Endometrial microvascular endothelial cells (primary cell): Measurements from ENCODE around the gene PLPPR2. TPM values are rescaled to one million over a fixed set of nuclear protein-coding genes. Genes with fewer than 3 reads are reported as not detected.
"Not testable (repeated sequence)": the region's sequence is repeated elsewhere in the genome, so short reads cannot be mapped to it uniquely, and the experiment has no call there.

Source experiments
- in situ Hi-C: cut with HindIII; loops from 2 replicates; pipeline ENCODE4 v1.10.0; 2017; ENCODE audit warnings: low sequenced_read_pairs, low pct_unique_long_range_greater_than_20kb; ENCODE audit errors: inconsistent ontology term
- total RNA-seq: library from RNA; depleted of rRNA; stranded (reverse); fragments of >200 nt; gene quantifications from one replicate; pipeline ENCODE4 v1.2.3, GENCODE V29; 2015; ENCODE audit errors: inconsistent ontology term

PLPPR2 gene
- total RNA-seq, 1 donor from 2014 or later: 17.7 TPM

DNA sequence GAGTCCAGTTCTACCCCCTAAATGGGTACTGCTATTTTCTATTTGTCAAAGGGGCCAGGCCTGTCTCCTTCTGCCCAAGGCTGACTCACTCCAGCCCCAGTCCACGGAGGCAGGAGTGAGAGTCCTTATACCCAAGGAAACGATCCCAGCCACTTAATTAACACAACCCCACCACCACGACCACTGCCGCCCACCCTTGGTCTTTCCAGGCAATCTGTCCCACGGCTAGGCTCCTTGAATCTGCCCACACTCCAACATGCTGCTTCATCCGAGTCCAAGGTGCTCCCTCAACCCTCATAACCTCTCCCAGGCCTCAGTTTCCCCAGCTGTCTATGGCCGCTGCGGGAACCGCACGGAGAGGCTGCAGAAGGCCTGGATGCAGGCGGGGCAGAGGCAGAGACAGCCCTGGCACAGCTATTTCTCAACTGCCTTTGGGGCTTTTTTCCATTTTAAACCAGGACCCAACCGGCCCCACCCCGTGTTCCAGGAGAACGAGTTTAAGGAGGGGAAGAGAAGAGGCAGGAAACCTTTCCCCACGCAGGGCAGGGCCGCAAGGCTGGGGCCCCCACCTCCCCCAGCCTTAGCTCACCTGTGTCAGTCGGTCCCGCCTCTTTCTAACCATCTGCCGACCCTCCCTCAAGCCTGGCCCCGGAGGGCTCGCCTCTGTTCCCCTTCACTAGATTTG is 16.5 kb upstream of the PLPPR2 start:
- in situ Hi-C loops: no loop called here

- in situ Hi-C loops: no loop called here
These were observed 15.8 kb upstream of the PLPPR2 start, which contains the start of gene RAB3D for GRCh38 chr19:11339254-11340098. TSS of gene RAB3D (minus strand) at chr19:11339657. CDS start at chr19:11337399, 2,258 bp downstream.

- in situ Hi-C loops: not testable (repeated sequence)
These were observed 15.1 kb upstream of the PLPPR2 start for GRCh38 chr19:11340099-11340467.

GRCh38 chr19:11342429-11342828 is 12.8 kb upstream of the PLPPR2 start:
- in situ Hi-C loops: no loop called here

DNA sequence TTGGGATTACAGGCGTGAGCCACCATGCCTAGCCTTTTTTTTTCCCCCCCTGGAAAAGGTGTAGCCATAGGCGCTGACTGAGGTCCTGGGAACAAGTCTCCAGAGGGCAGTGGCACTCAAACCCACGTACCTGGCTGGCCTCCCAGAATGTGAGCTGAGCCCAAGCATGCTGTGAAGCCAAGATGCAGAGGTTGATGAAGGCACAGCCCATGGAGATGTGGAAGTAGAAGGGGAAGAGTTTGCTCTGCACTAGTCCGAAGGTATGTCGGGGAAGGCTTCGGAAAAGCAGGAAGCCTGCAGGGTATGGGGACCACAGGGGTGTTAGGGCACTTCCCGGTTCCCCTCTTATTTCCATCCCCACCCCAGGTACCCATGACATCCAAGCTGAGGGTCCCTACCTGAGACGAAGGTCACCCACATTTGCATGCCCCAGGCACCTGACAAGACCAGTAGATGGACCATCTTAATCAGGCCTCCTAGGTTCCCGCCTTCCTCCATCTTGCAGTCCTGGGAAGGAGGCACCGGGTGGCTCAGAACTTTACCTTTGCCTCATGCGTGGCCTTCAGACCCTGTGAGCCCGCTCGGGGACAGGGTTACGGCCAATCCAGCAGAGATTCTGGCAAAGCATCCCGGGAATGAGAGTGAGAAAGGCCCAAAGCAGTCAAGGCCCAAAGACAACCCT is 10.0 kb upstream of the PLPPR2 start:
- in situ Hi-C loops: no loop called here

- in situ Hi-C loops: no loop called here
These were observed 8.9 kb upstream of the PLPPR2 start, which contains the start of the genes CCDC159 and TMEM205 for GRCh38 chr19:11346104-11346940. TSS of gene CCDC159 (plus strand) at chr19:11346519. CDS start at chr19:11346607, 88 bp downstream. TSS of gene TMEM205 (minus strand) at chr19:11346268. CDS start at chr19:11345619, 649 bp downstream.

DNA sequence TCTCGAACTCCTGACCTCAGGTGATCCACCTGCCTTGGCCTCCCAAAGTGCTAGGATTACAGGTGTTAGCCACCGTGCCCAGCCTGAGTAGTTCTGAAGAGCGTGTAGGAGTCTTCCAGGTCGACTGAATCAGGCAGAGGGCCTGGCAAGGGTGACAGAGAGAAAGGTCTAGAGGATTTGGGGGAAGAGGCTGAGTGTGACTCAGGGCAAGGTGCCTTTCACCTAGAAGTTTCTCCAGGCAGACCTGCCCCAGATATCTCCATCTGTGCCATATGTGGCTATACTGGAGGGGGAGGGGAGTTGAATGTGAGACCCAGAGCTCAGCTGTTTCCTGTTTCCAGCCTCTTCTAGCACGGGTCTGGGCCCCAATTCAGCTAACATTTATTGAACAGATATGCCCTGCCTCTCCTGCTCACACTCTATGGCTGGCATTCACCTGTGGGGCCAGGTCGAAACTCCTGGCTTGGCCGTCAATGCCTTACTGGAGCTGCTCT is 7.6 kb upstream of the PLPPR2 start:
- in situ Hi-C loops: no loop called here

GRCh38 chr19:11349171-11349570 is 6.1 kb upstream of the PLPPR2 start:
- in situ Hi-C loops: no loop called here

DNA sequence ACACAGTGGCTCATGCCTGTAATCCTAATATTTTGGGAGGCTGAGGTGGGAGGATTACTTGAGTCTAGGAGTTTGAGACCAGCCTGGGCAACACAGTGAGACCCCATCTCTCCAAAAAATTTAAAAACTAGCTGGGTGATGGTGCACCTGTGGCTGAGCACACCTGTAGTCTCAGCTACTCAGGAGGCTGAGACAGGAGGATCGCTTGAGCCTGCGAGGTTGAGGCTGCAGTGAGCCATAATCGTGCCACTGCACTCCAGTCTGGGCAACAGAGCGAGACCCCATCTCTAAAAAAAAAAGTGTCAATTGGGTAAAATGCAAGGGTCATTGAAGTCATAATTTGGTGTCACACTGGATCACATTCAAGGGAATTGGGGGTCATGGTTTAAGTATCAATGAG is 1.1 kb upstream of the PLPPR2 start:
- in situ Hi-C loops: not testable (repeated sequence)

- in situ Hi-C loops: no loop called here
These were observed 804 bp downstream of the PLPPR2 start for GRCh38 chr19:11356074-11356397.

- in situ Hi-C loops: no loop called here
These were observed 1.7 kb downstream of the PLPPR2 start for GRCh38 chr19:11356676-11357550.

GRCh38 chr19:11359421-11359820 is 4.2 kb downstream of the PLPPR2 start:
- in situ Hi-C loops: no loop called here

DNA sequence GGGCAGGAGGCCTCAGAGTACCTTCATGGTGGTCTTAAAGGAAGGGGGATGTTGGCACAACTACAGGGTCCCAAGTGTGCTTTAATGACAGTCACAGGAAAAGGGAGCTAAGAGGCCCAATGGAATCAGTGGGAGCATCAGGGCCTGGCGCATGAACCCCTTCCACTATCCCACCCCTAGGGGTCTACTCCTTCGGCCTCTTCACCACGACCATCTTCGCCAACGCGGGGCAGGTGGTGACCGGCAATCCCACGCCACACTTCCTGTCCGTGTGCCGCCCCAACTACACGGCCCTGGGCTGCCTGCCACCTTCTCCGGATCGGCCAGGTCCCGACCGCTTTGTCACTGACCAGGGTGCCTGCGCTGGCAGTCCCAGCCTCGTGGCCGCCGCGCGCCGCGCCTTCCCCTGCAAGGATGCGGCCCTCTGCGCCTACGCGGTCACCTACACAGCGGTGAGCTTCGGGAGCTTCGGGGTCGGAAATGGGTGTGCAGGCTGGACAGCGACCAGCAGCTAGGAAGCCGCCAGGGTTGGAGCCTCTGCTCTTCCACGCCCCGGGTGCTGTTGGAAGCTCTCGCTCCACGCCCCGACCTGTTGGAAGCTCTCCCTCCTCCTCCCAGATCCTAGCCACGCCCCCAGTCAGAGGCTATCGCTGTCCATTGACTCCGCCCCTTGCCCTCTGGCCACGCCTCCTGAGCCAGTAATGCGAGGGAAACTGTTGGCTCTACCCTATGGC is 6.0 kb downstream of the PLPPR2 start:
- in situ Hi-C loops: no loop called here

DNA sequence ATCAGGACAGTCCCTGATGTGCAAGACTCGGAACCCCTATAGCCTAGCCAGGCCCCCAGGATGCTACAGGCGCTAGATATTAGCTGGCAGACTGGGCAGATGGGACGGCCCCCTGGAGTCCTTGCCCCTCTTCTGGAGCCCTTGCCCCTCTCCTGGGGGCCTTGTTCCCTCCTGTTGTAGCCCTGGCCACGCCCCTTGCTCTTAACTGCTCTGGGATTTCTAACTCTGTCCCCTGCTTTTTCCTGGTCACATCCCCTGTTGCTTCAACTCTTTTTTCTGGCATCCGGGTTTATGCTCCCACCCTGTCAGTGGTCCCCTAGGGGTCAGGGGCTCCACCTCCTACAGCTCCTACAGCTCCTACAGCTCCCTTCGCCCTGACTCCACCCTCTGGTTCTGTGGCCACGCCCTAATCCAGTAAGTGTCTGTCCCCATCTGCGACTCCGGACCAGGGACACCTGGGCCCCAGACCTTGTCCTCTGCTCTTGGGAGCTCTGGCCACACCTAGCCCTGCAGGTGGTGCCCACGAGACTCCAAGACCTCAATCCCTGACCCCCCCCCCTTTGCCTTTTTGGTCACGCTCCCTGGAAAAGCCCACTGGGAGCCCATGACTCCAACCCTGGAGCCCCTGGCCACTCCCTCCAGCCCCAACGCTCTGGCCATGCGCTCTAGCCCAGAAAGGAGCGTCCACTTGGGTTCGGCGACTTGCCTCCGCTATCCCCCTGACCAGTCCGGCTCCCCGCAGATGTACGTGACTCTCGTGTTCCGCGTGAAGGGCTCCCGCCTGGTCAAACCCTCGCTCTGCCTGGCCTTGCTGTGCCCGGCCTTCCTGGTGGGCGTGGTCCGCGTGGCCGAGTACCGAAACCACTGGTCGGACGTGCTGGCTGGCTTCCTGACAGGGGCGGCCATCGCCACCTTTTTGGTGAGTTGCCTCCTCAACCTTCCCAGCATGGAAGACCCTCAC is 6.8 kb downstream of the PLPPR2 start:
- in situ Hi-C loops: no loop called here

GRCh38 chr19:11363881-11364280 is 8.6 kb downstream of the PLPPR2 start:
- in situ Hi-C loops: no loop called here

GRCh38 chr19:11364296-11364904 is 9.2 kb downstream of the PLPPR2 start:
- in situ Hi-C loops: no loop called here
